Measurements from ENCODE around the gene BRD3.

DNA sequence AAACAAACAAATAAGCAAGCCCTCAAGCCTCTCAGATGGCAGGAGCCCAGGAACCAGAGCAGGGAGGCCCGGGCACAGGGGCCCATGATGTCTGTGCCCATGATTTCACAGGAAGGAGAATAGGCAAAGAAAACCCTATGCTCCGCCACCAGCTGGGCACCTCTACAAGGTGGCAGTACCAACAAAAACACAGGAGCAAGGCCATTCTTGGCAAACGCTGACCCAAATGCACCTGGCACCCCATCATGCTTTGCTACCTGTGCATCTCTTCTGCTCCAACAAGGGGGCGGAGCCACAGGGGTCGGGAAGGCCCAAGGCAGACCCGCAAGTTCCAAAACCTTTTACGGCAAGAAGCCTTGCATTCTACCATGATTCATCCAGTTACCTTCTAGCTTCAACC is 3.1 kb downstream of the BRD3 start:
- TF ChIP-seq, protein P1, sequence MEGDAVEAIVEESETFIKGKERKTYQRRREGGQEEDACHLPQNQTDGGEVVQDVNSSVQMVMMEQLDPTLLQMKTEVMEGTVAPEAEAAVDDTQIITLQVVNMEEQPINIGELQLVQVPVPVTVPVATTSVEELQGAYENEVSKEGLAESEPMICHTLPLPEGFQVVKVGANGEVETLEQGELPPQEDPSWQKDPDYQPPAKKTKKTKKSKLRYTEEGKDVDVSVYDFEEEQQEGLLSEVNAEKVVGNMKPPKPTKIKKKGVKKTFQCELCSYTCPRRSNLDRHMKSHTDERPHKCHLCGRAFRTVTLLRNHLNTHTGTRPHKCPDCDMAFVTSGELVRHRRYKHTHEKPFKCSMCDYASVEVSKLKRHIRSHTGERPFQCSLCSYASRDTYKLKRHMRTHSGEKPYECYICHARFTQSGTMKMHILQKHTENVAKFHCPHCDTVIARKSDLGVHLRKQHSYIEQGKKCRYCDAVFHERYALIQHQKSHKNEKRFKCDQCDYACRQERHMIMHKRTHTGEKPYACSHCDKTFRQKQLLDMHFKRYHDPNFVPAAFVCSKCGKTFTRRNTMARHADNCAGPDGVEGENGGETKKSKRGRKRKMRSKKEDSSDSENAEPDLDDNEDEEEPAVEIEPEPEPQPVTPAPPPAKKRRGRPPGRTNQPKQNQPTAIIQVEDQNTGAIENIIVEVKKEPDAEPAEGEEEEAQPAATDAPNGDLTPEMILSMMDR (conservative IDR thresholded peaks at IDR 0.05; ENCODE audit: low read length), result no peak
- no peak for TF ChIP-seq EZH2phosphoT487 (IDR thresholded peaks at IDR 0.05; ENCODE audit: borderline replicate concordance, low read depth, low read length)
